Fibroblast of villous mesenchyme (primary cell): ENCODE results near the gene TMEM63A. TPM values are rescaled to one million over a fixed set of nuclear protein-coding genes. Genes with fewer than 3 reads are reported as not detected.
A peak's percentile ranks its signal among the peaks of the same experiment; 100 is the strongest.

Experiments
- DNase-seq: peaks from one replicate; pipeline ENCODE4 v3.0.0-alpha.2; 2010; ENCODE audit warnings: low read depth
- H3K4me3 ChIP-seq: 2 replicates; pipeline ENCODE4 v1.5.1; 2011; ENCODE audit warnings: low read depth, mild to moderate bottlenecking, low read length
- total RNA-seq: library from RNA; depleted of rRNA; stranded (reverse); fragments of >200 nt; gene quantifications from 2 replicates; pipeline ENCODE4 v1.2.3, GENCODE V29; 2012
- TF ChIP-seq, protein P1 (sequence below): IDR thresholded peaks from 2 replicates; pipeline ENCODE4 v1.5.1; 2012; ENCODE audit warnings: low read depth, mild to moderate bottlenecking, low read length; ENCODE audit not compliant: insufficient read depth

The TMEM63A gene
- total RNA-seq, 1 donor, result 26.3 TPM

DNA sequence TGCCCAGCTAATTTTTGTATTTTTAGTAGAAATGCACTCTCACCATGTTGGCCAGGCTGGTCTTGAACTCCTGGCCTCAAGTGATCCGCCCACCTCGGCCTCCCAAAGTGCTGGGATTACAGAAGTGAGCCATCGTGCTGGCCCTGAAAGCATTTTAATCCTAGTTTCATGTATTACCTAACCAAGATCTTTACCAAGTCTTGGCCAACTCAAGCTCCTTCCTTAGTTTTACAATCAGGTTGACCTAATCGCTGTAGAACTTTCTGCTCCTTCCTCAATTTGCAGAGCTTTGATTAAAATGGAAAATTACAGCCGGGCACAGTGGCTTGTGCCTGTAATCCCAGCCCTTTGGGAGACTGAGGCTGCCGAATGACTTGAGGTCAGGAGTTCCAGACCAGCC lies 3.2 kb upstream of the TMEM63A start:
- TF ChIP-seq, protein P1, sequence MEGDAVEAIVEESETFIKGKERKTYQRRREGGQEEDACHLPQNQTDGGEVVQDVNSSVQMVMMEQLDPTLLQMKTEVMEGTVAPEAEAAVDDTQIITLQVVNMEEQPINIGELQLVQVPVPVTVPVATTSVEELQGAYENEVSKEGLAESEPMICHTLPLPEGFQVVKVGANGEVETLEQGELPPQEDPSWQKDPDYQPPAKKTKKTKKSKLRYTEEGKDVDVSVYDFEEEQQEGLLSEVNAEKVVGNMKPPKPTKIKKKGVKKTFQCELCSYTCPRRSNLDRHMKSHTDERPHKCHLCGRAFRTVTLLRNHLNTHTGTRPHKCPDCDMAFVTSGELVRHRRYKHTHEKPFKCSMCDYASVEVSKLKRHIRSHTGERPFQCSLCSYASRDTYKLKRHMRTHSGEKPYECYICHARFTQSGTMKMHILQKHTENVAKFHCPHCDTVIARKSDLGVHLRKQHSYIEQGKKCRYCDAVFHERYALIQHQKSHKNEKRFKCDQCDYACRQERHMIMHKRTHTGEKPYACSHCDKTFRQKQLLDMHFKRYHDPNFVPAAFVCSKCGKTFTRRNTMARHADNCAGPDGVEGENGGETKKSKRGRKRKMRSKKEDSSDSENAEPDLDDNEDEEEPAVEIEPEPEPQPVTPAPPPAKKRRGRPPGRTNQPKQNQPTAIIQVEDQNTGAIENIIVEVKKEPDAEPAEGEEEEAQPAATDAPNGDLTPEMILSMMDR, result no peak
- no peak overlapping the region for H3K4me3 ChIP-seq
- DNase-seq, result no peak

DNA sequence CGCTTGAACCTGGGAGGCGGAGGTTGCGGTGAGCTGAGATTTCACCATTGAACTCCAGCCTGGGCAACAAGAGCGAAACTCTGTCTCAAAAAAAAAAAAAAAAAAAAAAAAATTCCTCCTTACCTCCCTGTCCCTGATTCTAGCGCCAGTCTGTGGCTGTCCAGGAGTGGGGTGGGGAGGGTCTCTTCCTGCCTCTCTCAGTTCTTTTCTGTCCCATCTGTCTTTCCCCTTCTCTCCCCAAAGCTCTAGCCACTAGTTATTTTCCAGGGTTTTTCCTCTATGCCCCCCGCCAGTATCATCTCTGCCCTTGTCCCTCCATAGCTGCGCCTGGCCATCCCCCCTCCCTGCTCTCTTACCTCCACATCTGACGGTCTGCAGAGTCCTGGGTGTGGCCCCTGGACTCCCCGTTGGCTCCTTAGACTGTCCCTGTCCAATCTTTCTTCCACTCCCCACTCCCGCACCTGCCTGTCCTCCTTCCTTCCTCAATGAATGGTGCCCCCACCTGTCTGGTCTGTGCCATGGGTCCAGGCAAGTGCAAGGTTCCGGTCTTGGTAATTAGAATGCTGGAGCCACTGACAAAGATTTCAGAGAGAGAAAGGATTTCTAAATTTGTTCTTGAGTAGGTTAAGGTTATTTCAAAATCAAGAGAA lies 1.6 kb upstream of the TMEM63A start:
- TF ChIP-seq, protein P1, result no peak

DNA sequence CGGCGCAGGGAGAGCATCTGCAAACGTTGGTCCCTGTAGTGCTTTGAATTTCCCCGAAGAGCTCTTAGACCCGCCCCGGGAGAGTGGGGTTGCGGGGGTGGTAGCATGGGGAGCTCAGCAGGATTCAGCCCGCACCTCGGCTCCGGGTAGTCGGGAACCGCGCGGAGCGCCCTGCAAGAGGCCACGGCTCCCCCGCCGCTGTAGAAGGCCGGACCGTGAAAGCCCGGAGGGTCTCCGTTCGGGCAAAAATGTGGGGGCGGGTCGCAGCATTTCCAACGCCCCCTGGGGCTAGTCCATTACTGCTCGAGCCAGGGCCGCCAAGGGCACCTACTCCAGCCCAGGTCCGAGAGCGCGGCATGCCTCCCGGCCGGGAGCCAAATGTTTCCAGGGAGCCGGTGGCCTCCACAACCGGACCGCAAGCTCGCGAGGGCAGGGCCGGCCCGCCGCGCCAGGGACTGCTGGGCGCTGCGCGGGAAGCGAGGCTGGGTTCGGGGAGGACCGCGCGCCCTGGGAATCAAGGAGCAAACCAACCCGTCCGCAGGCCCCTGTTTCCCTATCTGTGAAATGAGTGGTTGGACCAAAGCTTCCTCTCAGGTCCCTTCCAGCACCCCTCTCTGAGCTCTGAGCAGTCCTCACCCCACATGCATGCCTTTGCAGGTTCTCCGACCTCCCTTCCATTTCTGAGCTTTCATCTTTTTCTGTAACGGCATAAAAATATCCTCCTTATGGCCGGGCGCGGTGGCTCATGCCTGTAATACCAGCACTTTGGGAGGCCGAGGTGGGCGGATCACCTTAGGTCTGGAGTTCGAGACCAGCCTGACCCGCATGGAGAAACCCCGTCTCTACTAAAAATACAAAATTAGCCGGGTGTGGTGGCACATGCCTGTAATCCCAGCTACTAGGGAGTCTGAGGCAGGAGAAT lies 775 bp upstream of the TMEM63A start:
- TF ChIP-seq, protein P1, result no peak
- peak overlapping the region; percentile 96 for H3K4me3 ChIP-seq
- DNase-seq, result peak; percentile 60

More for the DNA sequence above, 1.6 kb upstream of the TMEM63A start:
- no peak for DNase-seq
- H3K4me3 ChIP-seq, result peak overlapping the region; percentile 96

DNA sequence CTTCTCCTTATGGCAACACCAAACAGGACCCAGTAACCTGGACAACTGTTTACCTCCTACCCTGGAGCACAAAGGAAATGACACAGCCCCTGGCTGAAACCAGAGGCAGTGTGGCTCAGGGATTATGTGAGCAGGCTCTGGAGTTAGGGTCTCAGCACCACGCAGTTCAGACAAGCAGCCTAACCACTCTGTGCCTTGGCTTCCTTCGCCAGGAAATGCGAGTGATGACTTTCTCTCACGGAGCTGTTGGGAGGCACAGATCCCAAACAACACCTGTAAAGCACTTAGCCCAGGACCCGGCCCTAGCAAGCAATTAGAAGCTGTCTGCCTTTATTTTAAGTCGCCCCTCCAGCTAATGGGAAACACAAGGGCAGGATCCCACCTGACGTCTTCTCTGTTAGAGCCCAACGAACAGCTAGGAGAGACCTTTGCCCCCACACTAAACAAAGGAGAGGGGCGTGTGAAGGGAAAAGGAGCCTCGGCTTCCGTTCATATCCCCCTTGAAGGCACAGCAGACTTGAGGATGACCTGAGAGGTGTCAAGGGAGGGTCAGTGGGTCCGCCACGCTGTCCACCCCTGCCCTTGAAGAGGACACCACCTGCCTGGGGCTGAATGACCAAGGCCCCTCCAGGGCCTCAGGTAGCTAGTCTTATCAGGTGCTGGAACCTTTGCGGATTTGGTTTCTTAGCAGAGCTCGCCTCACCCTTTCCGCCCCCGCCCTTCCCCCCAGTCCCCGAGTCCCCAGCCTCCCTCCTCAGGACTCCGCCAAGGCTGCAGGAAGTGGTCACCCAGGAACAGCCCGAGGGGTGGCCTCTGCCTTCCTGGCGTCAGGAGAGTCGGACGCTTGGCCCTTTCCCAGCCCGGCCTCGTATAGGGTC lies 860 bp downstream of the TMEM63A start:
- TF ChIP-seq, protein P1, result no peak
- peak overlapping the region; percentile 96 for H3K4me3 ChIP-seq
- DNase-seq, result peak; percentile 48

DNA sequence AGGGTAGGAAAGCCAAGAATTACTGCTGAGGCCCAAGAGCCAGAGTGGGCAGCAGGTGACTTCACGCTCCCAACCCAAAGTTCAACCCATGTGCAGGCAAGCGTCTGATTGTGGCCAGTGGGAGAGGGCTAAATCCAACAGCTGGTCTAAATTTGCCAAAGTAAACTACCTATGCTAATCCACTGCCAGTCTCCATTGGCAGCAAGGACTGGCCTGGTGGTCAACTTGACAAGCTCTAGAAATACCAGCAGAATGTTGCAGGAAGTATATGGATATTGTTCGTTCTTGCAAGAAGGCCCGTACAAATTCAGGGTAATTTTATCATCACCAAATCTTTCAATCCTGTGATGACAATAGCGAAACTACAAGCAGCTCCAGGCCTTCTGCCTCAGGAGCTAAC lies 1.5 kb downstream of the TMEM63A start:
- TF ChIP-seq, protein P1, result no peak

DNA sequence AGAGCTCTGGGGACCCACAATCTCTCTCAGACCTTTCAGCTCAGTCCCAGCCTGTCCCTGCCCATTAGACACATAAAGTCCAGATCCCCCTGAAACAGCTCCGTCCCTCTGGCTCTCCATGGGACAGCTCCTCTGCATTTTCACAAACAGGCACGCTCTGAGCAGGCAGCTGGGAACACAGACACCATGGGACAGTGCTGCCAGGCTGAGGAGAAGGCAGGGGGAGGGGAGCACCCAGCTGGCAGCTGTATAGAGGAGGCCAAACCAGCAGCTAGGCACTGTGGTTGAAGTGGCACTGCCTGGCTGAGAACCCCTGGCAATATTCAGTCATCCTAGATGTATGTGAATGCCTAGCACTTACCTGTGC lies 2.0 kb downstream of the TMEM63A start:
- no peak for DNase-seq
- TF ChIP-seq, protein P1, result no peak
- H3K4me3 ChIP-seq, result no peak overlapping the region

More for the DNA sequence above, 1.5 kb downstream of the TMEM63A start:
- peak overlapping the region; percentile 96 for H3K4me3 ChIP-seq
- no peak for DNase-seq
